GM21619 (cell line): Measurements from ENCODE around the gene TGFBRAP1.
"Not testable (repeated sequence)": the region's sequence is repeated elsewhere in the genome, so short reads cannot be mapped to it uniquely, and the experiment has no call there.

Experiments
- ATAC-seq: cut with Tn5 transposase; IDR thresholded peaks from one replicate; pipeline ENCODE4 v1.9.1; 2021; ENCODE audit not compliant: unreplicated experiment

The TGFBRAP1 gene

GRCh38 chr2:105357122-105357521 is 27.6 kb upstream of the TGFBRAP1 start:
- no peak for ATAC-seq

GRCh38 chr2:105344704-105345345 is 15.3 kb upstream of the TGFBRAP1 start:
- no peak for ATAC-seq

GRCh38 chr2:105339414-105339813 is 9.9 kb upstream of the TGFBRAP1 start:
- ATAC-seq, result no peak

GRCh38 chr2:105338020-105338385 is 8.5 kb upstream of the TGFBRAP1 start:
- ATAC-seq, result peak; percentile 7

- peak; percentile 91 for ATAC-seq
These were observed 7.8 kb upstream of the TGFBRAP1 start, which contains the start of gene C2orf49 for GRCh38 chr2:105337122-105338019. C2orf49 (plus strand) TSS chr2:105337540; CDS start chr2:105337588, 48 bp downstream.

- no peak for ATAC-seq
These were observed 7.2 kb upstream of the TGFBRAP1 start for GRCh38 chr2:105336786-105337121.

GRCh38 chr2:105335469-105335868 is 5.9 kb upstream of the TGFBRAP1 start:
- ATAC-seq, result no peak

GRCh38 chr2:105334211-105334610 is 4.7 kb upstream of the TGFBRAP1 start:
- ATAC-seq, result no peak

GRCh38 chr2:105330681-105331375 is 1.3 kb upstream of the TGFBRAP1 start:
- ATAC-seq, result no peak

GRCh38 chr2:105329197-105329554 is 359 bp downstream of the TGFBRAP1 start:
- ATAC-seq, result no peak

- ATAC-seq, result peak; percentile 25
These were observed 996 bp downstream of the TGFBRAP1 start for GRCh38 chr2:105328281-105329196.

- no peak for ATAC-seq
These were observed 1.8 kb downstream of the TGFBRAP1 start for GRCh38 chr2:105327690-105328089.

GRCh38 chr2:105327271-105327670 is 2.3 kb downstream of the TGFBRAP1 start:
- ATAC-seq, result not testable (repeated sequence)

GRCh38 chr2:105325389-105325963 is 4.1 kb downstream of the TGFBRAP1 start:
- no peak for ATAC-seq

- ATAC-seq, result no peak
These were observed 4.8 kb downstream of the TGFBRAP1 start for GRCh38 chr2:105324732-105325131.

GRCh38 chr2:105324101-105324500 is 5.4 kb downstream of the TGFBRAP1 start:
- no peak for ATAC-seq

GRCh38 chr2:105323111-105323510 is 6.4 kb downstream of the TGFBRAP1 start:
- ATAC-seq, result no peak

- peak; percentile 49 for ATAC-seq
These were observed 7.5 kb downstream of the TGFBRAP1 start for GRCh38 chr2:105321875-105322646.

- ATAC-seq, result no peak
These were observed 8.8 kb downstream of the TGFBRAP1 start for GRCh38 chr2:105320651-105321215.
